Left renal cortex interstitium (tissue), 4 donors: ENCODE results near the gene TPCN1. TPM values are rescaled to one million over a fixed set of nuclear protein-coding genes. Genes with fewer than 3 reads are reported as not detected.

Experiments
- DNase-seq, 4 donors: peaks; one replicate each; pipeline ENCODE4 v3.0.0-alpha.2; 2013; ENCODE audit warnings: low read depth in 4 of 4, low spot score in 2 of 4, missing footprints in 1 of 4
- polyA plus RNA-seq, 4 donors: library from polyadenylated mRNA; unstranded; fragments of 120-200 nt; gene quantifications; one replicate each; pipeline ENCODE4 v1.2.1, GENCODE V29; 2013; ENCODE audit not compliant: insufficient read length in 4 of 4

Gene TPCN1
- polyA plus RNA-seq, 4 donors: 25.0 to 49.6 (median 37.6) TPM

- no peak for DNase-seq
These were observed 899 bp downstream of the TPCN1 start for GRCh38 chr12:113221997-113222729.

- peak in 1 of 4 donors; percentile 73 for DNase-seq
These were observed 1.7 kb downstream of the TPCN1 start for GRCh38 chr12:113222730-113223531.

DNA sequence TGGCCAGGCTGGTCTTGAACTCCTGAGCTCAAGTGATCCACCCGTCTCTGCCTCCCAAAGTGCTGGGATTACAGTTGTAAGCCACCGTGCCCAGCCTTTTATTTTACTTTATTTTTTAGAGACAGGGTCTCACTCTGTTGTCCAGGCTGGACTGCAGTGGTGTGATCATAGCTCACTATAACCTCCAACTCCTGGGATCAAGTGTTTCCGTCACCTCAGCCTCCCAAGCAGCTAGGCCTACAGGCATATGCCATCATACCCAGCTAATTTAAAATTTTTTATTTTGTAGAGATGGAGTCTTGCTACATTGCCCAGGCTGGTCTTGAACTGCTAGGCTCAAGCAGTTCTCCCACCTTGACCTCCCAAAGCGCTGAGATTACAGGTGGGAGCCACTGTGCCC, 3.7 kb downstream of the TPCN1 start:
- DNase-seq: no peak

GRCh38 chr12:113226696-113227568, 5.7 kb downstream of the TPCN1 start:
- DNase-seq: no peak

DNA sequence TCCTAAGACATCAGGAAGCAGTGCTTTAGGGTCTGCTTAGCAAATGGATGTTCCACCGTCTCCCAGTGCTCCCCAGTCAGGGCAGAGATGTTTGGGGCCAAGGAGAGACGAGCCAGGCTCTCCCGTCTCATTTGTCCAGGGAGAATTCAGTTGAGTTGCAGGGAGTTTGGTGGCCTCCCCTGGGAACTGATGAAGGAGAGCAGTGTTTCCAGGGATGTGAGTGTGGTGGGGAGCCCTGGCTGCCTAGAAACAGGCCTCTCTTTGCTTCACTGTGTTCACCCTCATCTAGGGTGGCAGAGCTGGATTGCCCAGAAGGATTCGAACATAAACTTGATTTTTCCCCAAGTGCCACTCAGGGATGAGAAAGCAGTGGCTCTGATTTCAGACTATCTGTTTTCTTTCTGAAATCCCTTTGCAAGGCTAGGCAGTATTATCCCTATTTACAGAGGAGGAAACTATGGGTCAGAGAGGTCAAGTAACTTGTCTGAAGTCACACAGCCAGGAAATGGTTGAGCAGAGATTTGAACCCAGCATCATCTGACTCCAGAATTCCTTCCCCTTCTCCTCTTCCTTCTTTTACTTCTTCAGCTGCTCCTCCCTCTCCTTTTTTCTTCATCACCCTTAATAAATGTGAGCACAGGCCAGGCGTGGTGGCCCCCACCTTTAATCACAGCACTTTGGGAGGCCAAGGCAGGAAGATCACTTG, 6.6 kb downstream of the TPCN1 start:
- DNase-seq: no peak

DNA sequence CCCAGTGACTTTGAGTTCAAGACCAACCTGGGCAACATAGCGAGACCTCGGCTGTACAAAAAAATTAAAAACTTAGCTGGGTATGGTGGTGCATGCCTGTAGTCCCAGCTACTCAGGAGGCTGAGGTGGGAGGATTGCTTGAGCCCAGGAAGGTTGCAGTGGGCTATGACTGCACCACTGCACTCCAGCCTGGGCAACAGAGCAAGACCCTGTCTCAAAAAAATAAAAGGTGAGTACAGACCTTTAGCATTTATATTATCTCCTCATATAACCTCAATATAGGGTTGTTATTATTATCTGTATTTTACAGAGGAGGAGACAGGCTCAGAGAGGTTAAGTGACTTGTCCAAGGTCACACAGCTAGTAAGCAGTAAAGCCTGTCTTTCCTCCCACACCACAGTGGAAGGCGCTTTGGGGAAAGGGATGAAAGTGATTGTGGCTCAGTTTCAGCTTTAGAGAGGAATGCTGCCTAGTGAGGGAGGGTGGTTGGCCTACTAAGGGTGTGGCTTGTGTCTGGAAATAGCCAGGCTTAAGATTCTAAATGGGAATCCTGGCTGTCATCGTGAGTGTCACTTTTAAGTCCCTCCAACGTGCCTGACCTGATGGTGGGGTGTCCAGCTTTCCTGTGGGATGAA, 7.2 kb downstream of the TPCN1 start:
- DNase-seq: no peak

DNA sequence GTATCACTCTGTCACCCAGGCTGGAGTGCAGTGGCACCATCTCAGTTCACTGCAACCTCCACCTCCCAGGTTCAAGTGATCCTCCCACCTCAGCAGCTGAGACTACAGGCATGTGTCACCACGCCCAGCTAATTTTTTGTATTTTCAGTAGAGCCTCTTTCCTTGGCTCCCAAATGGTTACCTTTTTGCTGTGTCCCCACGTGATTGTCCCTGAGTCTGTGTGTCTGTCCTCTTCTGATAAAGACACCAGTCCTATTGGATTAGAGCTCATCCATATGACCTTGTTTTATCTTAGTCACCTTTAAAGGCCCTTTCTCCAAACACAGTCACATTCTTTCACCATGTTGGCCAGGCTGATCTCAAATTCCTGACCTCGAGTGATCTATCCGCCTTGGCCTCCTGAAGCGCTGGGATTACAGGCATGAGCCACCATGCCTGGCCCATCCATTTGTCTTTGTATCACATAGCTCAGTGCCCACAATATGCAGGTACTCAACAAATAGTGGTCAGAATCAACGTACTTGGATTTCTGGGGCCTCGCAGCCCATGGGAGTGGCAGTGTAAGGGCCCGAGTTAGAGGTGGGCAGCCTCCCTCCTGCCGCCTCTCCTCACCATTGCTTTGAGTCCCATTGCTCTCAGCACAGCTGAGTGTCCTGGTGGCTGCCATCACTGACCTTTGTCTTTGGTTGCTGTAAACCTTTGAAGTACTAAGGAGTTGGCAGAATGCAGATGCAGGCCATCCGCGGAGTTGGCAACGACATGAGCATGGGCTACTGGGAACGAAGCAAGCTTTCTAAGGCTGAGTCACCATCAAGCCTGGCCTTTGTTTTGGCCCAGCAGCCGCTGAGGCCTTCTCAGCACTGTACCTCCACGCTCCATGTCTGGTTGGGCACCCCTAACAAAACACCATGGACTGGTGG, 9.3 kb downstream of the TPCN1 start:
- no peak for DNase-seq

DNA sequence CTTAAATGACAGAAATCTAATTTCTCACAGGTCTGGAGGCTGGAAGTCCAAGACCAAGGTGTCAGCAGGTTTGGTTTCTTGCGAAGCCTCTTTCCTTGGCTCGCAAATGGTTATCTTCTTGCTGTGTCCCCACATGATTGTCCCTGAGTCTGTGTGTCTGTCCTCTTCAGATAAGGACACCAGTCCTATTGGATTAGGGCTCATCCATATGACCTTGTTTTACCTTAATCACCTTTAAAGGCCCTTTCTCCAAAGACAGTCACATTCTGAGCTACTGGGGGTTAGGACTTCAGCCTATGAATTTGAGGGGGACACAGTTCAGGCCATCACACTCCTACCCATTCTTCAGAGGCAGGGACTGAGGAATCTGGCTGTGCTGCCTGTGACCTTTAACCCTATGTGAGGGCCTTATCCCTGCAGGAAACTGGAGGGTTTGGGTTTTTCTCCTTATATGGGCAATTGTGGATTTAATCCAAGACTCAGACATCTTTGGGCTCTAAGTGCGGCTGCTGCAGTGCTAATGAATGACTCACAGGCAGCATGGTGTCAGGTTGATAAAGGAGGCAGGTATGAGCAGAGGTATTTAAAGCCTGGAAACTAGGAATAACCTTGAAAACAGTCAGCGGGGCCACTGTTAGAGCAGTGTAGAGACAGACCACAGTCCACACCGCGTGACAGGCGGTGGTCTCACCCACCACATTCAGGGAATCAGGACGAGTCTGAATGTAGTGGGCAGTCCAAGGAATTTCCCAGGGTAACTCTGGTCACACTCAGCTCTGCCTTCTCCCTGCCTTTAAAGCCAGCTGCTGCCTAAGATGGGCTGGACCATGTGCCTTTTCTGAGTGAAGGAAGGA, 10.2 kb downstream of the TPCN1 start:
- no peak for DNase-seq

GRCh38 chr12:113232089-113232839, 11.0 kb downstream of the TPCN1 start:
- no peak for DNase-seq

- peak in 2 of 4 donors; percentile 78 to 85 for DNase-seq
These were observed 11.7 kb downstream of the TPCN1 start for GRCh38 chr12:113232840-113233585.

DNA sequence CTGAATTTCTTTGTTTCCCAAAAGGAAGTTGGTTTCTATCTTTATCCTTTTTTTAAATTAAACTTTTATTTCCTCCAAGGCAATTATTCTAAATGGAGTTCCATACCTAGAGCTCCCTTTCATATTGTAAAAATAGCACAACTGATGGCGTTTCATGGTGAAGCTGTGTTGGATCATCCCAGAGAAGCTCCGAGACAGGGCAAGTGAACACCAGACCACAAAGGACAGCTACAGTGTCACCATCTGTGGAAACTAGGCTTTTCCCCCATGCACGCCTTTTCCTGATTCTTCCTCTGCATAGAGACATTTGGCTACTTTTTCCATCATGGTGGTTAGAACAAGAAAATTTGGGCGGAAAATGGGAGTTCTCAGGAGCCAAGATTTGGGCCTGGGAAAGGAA, 12.7 kb downstream of the TPCN1 start:
- DNase-seq: no peak

DNA sequence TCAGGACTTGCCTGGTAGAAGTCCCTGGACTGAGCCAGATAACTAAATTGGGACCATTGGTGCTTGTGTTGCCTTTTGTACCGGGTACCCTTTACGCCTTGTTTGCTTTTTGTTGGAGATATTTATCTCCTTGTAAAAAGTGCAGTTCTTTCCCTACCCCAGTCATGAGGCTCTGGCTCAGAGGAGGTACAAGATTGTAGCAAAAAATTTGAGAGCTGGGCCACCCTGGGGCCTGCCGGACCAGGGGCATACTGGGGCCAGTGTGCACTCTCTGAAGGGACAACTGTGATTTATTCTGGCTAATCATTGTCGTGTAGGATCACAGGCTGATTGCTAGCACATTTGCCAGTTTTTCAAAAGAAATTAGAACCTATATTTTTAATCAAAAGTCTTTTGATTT, 13.2 kb downstream of the TPCN1 start:
- DNase-seq: no peak

GRCh38 chr12:113235976-113236375, 14.7 kb downstream of the TPCN1 start:
- DNase-seq: no peak

- DNase-seq: no peak
These were observed 15.5 kb downstream of the TPCN1 start for GRCh38 chr12:113236539-113237399.

GRCh38 chr12:113237748-113238147, 16.5 kb downstream of the TPCN1 start:
- DNase-seq: no peak

DNA sequence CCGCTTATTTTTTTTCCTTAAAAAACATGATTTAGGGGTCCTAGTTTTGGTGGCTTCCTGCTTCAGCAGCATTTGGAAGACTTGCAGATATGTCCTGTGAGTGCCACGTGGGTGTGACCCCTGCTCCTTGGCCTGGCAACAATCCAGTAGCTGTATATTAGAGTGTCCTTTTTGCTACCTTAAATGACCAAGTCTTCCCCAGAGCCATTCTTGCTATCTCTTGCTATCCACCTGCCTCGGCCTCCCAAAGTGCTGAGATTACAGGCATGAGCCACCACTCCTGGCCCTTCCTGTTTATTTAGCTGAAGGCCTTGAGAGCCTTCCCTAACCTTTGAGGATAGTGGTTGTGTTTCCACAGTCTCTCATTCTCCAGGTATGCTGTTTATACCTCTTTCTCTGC, 17.0 kb downstream of the TPCN1 start:
- no peak for DNase-seq
